HCT116 (cell line): ENCODE data around the gene ZFX. TPM values are rescaled to one million over a fixed set of nuclear protein-coding genes. Genes with fewer than 3 reads are reported as not detected.

ENCODE experiments used
- ATAC-seq: fragments of 200-7000 bp; cut with Tn5 transposase; 2 replicates; pipeline ENCODE4 v1.9.1; 2020; ENCODE audit warnings: mild to moderate bottlenecking, moderate library complexity
- BruUV-seq: library from RNA; stranded (reverse); fragments of 400-500 nt; replicated peaks from 2 replicates; lab custom pipeline; 2021; lab: Mats Ljungman, UMichigan
- CTCF ChIA-PET: fragments of 300-600 bp; sonication (Branson Sonifier 250); formaldehyde crosslinking; loops from one replicate; lab custom pipeline; 2021; ENCODE audit warnings: antibody characterized with exemption; lab: Charles Lee
- POLR2A ChIA-PET: fragments of 300-600, 350-600 bp; sonication (Branson Sonifier 250); formaldehyde crosslinking; loops from one replicate; lab custom pipeline; 2021; ENCODE audit warnings: antibody characterized with exemption; lab: Charles Lee
- RAD21 ChIA-PET, 2 experiments: fragments of 300-600 bp; sonication (Branson Sonifier 250); formaldehyde crosslinking; loops; one replicate each; lab custom pipeline; 2023; ENCODE audit warnings: low total read pairs in 2 of 2; ENCODE audit not compliant: uncharacterized antibody in 2 of 2, unreplicated experiment in 2 of 2, low non-redundant PET in 1 of 2; lab: Charles Lee
- DNase-seq: peaks from one replicate; pipeline ENCODE4 v3.0.0-alpha.2; 2010; ENCODE audit warnings: low read depth, low spot score
- H2AFZ ChIP-seq: fragments of 200-600 bp; shearing (Covaris generic), sonication (generic); 2 replicates; pipeline ENCODE4 v1.6.1; 2017; ENCODE audit warnings: low read depth, mixed run types, mixed read lengths, antibody characterized with exemption, low read length; ENCODE audit not compliant: poor library complexity, severe bottlenecking
- H3K27ac ChIP-seq: 2 replicates; pipeline ENCODE4 v1.5.1; 2012; ENCODE audit warnings: low read depth, low read length
- H3K27me3 ChIP-seq: fragments of 200-600 bp; sonication (generic); 2 replicates; pipeline ENCODE4 v1.6.1; 2016; ENCODE audit warnings: mixed run types, low read length, mixed read lengths; ENCODE audit not compliant: insufficient read depth
- H3K36me3 ChIP-seq, 2 experiments: fragments of 200-500 bp in 1 of 2; fragments of 200-600 bp in 1 of 2; sonication (Bioruptor generic) in 1 of 2; sonication (generic) in 1 of 2; 2 replicates each; pipeline versions ENCODE4 v1.5.1 to v1.6.1; 2014 to 2016; ENCODE audit warnings: low read length in 2 of 2, inconsistent platforms in 1 of 2, mixed read lengths in 1 of 2, mixed run types in 1 of 2; ENCODE audit not compliant: insufficient read depth in 2 of 2, control insufficient read depth in 1 of 2
- H3K4me1 ChIP-seq, 2 experiments: fragments of 200-600 bp in 1 of 2; sonication (generic) in 1 of 2; 2 replicates each; pipeline versions ENCODE4 v1.5.1 to v1.6.1; 2012 to 2017; ENCODE audit warnings: low read length in 2 of 2, inconsistent platforms in 1 of 2, mild to moderate bottlenecking in 1 of 2, mixed read lengths in 1 of 2, mixed run types in 1 of 2, moderate library complexity in 1 of 2; ENCODE audit not compliant: insufficient read depth in 2 of 2, control insufficient read depth in 1 of 2
- H3K4me2 ChIP-seq: fragments of 200-600 bp; sonication (generic); 2 replicates; pipeline ENCODE4 v1.6.1; 2017; ENCODE audit warnings: mixed run types, low read length, mixed read lengths
- H3K4me3 ChIP-seq, 2 experiments: fragments of 200-600 bp in 1 of 2; sonication (generic) in 1 of 2; replicated peaks in 1 of 2; 2 replicates each; pipeline ENCODE4 v1.5.1; 2011 to 2016; ENCODE audit warnings: low read length in 2 of 2, control low read depth in 1 of 2, low read depth in 1 of 2, mild to moderate bottlenecking in 1 of 2, mixed read lengths in 1 of 2, mixed run types in 1 of 2
- H3K79me2 ChIP-seq: fragments of 200-600 bp; sonication (generic); 2 replicates; pipeline ENCODE4 v1.6.1; 2017; ENCODE audit warnings: mild to moderate bottlenecking, mixed run types, low read length, moderate library complexity, mixed read lengths; ENCODE audit not compliant: insufficient read depth
- H3K9ac ChIP-seq: fragments of 200-600 bp; sonication (generic); 2 replicates; pipeline ENCODE4 v1.6.1; 2016; ENCODE audit warnings: low read length, mixed read lengths
- H3K9me2 ChIP-seq: fragments of 200-600 bp; sonication (generic), shearing (Covaris generic); 2 replicates; pipeline ENCODE4 v1.6.1; 2017; ENCODE audit warnings: mixed run types, mild to moderate bottlenecking, moderate library complexity; ENCODE audit not compliant: insufficient read depth
- H3K9me3 ChIP-seq, 2 experiments: fragments of 200-500 bp in 1 of 2; fragments of 200-600 bp in 1 of 2; sonication (Bioruptor generic) in 1 of 2; sonication (generic) in 1 of 2; 2 replicates each; pipeline ENCODE4 v1.6.1; 2014 to 2017; ENCODE audit warnings: low read length in 2 of 2, mixed read lengths in 2 of 2, inconsistent platforms in 1 of 2, low read depth in 1 of 2, mild to moderate bottlenecking in 1 of 2, mixed run types in 1 of 2, moderate library complexity in 1 of 2; ENCODE audit not compliant: control insufficient read depth in 1 of 2, insufficient read depth in 1 of 2
- H4K20me1 ChIP-seq: fragments of 200-600 bp; sonication (generic), shearing (Covaris generic); 2 replicates; pipeline ENCODE4 v1.6.1; 2017; ENCODE audit warnings: mixed run types, mild to moderate bottlenecking, moderate library complexity; ENCODE audit not compliant: insufficient read depth
- ATF3 ChIP-seq: IDR thresholded peaks from 2 replicates; pipeline ENCODE4 v1.6.1; 2012
- CBX3 ChIP-seq: IDR thresholded peaks from 2 replicates; pipeline ENCODE4 v1.6.1; 2012; ENCODE audit warnings: low read depth
- CEBPB ChIP-seq: IDR thresholded peaks from 2 replicates; pipeline ENCODE4 v1.6.1; 2012; ENCODE audit warnings: low read depth
- EGR1 ChIP-seq: IDR thresholded peaks from 2 replicates; pipeline ENCODE4 v1.6.1; 2012; ENCODE audit warnings: low read depth
- EZH2 ChIP-seq: fragments of 200-600 bp; sonication (generic); IDR thresholded peaks from 2 replicates; pipeline ENCODE4 v1.6.1; 2017; ENCODE audit warnings: antibody characterized with exemption, mixed run types
- EZH2phosphoT487 ChIP-seq: fragments of 200-600 bp; IDR thresholded peaks from 2 replicates; pipeline ENCODE4 v1.6.1; 2018; ENCODE audit warnings: antibody characterized with exemption, borderline replicate concordance
- FOSL1 ChIP-seq: IDR thresholded peaks from 2 replicates; pipeline ENCODE4 v1.6.1; 2012; ENCODE audit warnings: low read depth
- JUND ChIP-seq: IDR thresholded peaks from 2 replicates; pipeline ENCODE4 v1.6.1; 2012
- MAX ChIP-seq: IDR thresholded peaks from 2 replicates; pipeline ENCODE4 v1.6.1; 2012
- POLR2A ChIP-seq: IDR thresholded peaks from 2 replicates; pipeline ENCODE4 v1.7.0; 2011; ENCODE audit warnings: borderline replicate concordance; ENCODE audit not compliant: insufficient read depth, insufficient read length; ENCODE audit errors: extremely low read depth
- POLR2AphosphoS5 ChIP-seq: IDR thresholded peaks from 2 replicates; pipeline ENCODE4 v1.6.1; 2011; ENCODE audit warnings: mild to moderate bottlenecking, low read depth, low read length, moderate library complexity
- RAD21 ChIP-seq: IDR thresholded peaks from 2 replicates; pipeline ENCODE4 v1.6.1; 2012; ENCODE audit warnings: low read depth, mild to moderate bottlenecking
- SIN3A ChIP-seq: IDR thresholded peaks from 2 replicates; pipeline ENCODE4 v1.6.1; 2012; ENCODE audit warnings: low read depth
- SP1 ChIP-seq: IDR thresholded peaks from 2 replicates; pipeline ENCODE4 v1.6.1; 2012; ENCODE audit warnings: low read depth
- SRF ChIP-seq: IDR thresholded peaks from 2 replicates; pipeline ENCODE4 v1.6.1; 2012; ENCODE audit warnings: low read depth
- TCF7L2 ChIP-seq: IDR thresholded peaks from 2 replicates; pipeline ENCODE4 v1.7.0; 2011; ENCODE audit warnings: borderline replicate concordance, inconsistent platforms; ENCODE audit not compliant: insufficient read depth, insufficient read length; ENCODE audit errors: extremely low read depth
- YY1 ChIP-seq: IDR thresholded peaks from 2 replicates; pipeline ENCODE4 v1.6.1; 2011; ENCODE audit warnings: low read length, low read depth, moderate library complexity, mild to moderate bottlenecking; ENCODE audit not compliant: insufficient replicate concordance; ENCODE audit errors: extremely low read depth
- ZBTB33 ChIP-seq: IDR thresholded peaks from 2 replicates; pipeline ENCODE4 v1.6.1; 2011; ENCODE audit warnings: mild to moderate bottlenecking, low read length, moderate library complexity; ENCODE audit not compliant: insufficient replicate concordance; ENCODE audit errors: extremely low read depth
- ZFX ChIP-seq: fragments of 450-650 bp; IDR thresholded peaks from 2 replicates; pipeline ENCODE4 v1.6.1; 2017
- intact Hi-C: fragments of 100-400 bp; cut with micrococcal nuclease; formaldehyde crosslinking; loops from 2 replicates; pipeline ENCODE4 v1.10.0; 2022
- total RNA-seq: library from RNA; stranded (reverse); gene quantifications from one replicate; pipeline ENCODE4 v1.2.1, GENCODE V29; 2021; ENCODE audit not compliant: unreplicated experiment

The ZFX gene
- total RNA-seq, 1 experiment from 2014 or later, result 28.1 TPM

GRCh38 chrX:24226176-24226575 is 76.6 kb downstream of the ZFX start:
- ChIA-PET RAD21 (no interaction called here), CTCF (no interaction called here), POLR2A (no interaction called here)
- no peaks in the 10 kb centered on the region for H3K36me3 ChIP-seq
- H3K27ac ChIP-seq, result no peak overlapping the region
- BruUV-seq, result no TSS peak
- H3K9me2 ChIP-seq, result no peaks in the 10 kb centered on the region
- no peaks in the 10 kb centered on the region for H3K27me3 ChIP-seq
- H4K20me1 ChIP-seq, result no peaks in the 10 kb centered on the region
- H3K4me2 ChIP-seq, result no peak overlapping the region
- intact Hi-C loops, result no loop called here
- DNase-seq, result no peak
- no peak overlapping the region for H2AFZ ChIP-seq
- no peaks in the 10 kb centered on the region for H3K79me2 ChIP-seq
- no peak for ATAC-seq
- peaks cover 4% of the 10 kb centered on the region in 2 experiments; a peak in 2 of 4 replicates for H3K4me1 ChIP-seq
- TF ChIP-seq EZH2phosphoT487 (no peak), JUND (no peak), SP1 (no peak), SRF (no peak), EGR1 (no peak), ZBTB33 (no peak), ZFX (no peak), CEBPB (no peak), POLR2A (no peak), YY1 (no peak), RAD21 (no peak), FOSL1 (no peak), SIN3A (no peak), MAX (no peak), ATF3 (no peak), CBX3 (no peak), TCF7L2 (no peak), POLR2AphosphoS5 (no peak), EZH2 (no peak)
- H3K4me3 ChIP-seq, result no peak overlapping the region
- H3K9me3 ChIP-seq, result no peaks in the 10 kb centered on the region
- no peak overlapping the region for H3K9ac ChIP-seq
